Transverse colon (tissue), 4 donors: ENCODE measurements around the gene RGS3.

ENCODE experiments used
- CTCF ChIP-seq, 5 experiments: fragments of 200-600 bp in 3 of 5; fragments of 450-650 bp in 2 of 5; sonication (generic) in 3 of 5; IDR thresholded peaks; 1 replicate in 2 of 5; 2 replicates in 3 of 5; pipeline ENCODE4 v1.5.1; 2016 to 2017; ENCODE audit warnings: antibody characterized with exemption in 5 of 5, inconsistent platforms in 3 of 5, mild to moderate bottlenecking in 2 of 5, moderate library complexity in 1 of 5
- EP300 ChIP-seq: sonication (generic); formaldehyde crosslinking; IDR thresholded peaks from one replicate; pipeline ENCODE4 v1.6.1; 2017; ENCODE audit warnings: antibody characterized with exemption, low read depth
- POLR2A ChIP-seq: fragments of 450-650 bp; IDR thresholded peaks from one replicate; pipeline ENCODE4 v1.6.1; 2016; ENCODE audit warnings: antibody characterized with exemption, mild to moderate bottlenecking, moderate library complexity
- POLR2AphosphoS5 ChIP-seq, 3 donors: sonication (generic); formaldehyde crosslinking; IDR thresholded peaks; one replicate each; pipeline ENCODE4 v1.6.1; 2016; ENCODE audit warnings: antibody characterized with exemption in 3 of 3

DNA sequence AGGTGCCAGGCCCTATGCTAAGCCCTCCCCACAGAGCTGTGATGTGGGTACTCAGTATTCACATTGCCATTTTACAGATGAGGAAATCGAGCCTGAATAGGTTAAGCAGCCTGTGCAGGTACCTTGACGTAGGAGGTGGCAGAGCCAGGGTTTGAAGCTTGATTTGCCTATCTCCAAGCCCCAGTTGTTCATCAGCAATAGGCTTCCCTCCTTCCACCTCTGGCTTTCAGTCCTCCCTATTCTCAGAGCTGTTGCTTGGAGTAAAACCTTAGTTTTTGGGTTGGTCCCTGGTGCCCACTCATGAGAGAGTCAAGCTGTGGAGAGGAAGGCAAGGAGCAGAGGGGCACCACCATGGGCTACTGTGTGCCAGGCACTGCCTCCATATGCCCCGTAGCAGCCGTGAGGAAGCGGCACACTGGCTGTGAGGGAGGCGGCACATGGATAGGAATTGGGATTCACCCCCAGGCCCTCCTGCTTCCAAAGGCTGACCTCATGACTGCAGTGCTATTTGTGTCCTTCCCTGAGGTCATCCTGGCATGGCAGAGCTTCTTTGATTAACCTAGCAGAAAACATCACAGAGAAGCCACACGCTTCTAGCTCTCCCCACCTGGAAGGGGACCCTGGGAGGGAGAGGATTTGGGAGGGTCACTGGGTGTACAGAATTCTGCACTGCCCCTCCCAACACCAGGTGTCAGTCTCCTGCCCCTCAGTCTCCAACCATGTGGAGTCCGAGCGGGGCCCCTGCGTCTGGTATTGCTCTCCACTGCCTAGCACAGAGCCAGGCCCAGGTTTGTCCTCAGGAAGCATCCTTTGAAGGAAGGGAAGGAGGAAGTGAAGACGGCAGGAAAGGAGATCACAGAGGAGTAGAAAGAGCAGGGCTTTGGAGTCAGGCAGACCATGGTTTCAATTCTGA is 109.8 kb downstream of the RGS3 start:
- no peak for TF ChIP-seq CTCF (IDR thresholded peaks at IDR 0.05)
- TF ChIP-seq POLR2A, result no peak
- TF ChIP-seq EP300, result no peak
- TF ChIP-seq POLR2AphosphoS5 (IDR thresholded peaks at IDR 0.05), result no peak
